ENCODE results near the gene VPS18.

DNA sequence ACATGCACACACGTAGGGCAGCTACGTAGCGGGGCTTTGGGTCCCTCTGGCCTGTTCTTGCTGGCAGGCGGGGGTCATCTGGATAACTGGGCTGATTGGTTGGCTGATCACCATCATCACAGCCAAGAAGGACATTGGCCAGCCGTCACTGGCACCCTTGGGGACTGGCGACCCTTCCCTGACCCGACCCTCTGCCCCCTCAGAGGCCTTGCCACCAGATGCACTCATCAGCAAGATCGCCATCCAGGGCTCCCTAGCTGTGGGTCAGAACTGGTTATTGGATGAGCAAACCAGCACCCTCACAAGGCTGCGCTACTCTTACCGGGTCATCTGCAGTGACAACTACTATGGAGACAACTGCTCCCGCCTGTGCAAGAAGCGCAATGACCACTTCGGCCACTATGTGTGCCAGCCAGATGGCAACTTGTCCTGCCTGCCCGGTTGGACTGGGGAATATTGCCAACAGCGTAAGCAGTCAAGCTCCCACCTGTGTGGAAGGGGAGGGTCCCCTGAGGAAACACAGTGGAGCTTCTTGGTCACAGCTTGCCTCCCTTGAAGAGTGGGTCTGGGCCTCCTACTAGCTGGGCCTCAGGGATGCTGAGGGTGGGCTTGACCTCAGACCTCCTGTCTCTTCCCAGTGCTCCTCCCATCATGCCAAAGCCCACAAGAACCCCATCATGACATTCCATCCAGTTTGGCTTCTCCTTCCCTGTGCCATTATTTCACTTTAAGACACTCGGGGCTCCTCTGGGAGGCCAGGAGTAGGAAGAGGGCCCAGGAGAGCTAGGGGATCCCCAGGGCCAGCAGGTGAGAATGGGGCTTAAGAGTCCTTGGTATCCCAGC, 37.3 kb downstream of the VPS18 start:
- TF ChIP-seq, protein P1, sequence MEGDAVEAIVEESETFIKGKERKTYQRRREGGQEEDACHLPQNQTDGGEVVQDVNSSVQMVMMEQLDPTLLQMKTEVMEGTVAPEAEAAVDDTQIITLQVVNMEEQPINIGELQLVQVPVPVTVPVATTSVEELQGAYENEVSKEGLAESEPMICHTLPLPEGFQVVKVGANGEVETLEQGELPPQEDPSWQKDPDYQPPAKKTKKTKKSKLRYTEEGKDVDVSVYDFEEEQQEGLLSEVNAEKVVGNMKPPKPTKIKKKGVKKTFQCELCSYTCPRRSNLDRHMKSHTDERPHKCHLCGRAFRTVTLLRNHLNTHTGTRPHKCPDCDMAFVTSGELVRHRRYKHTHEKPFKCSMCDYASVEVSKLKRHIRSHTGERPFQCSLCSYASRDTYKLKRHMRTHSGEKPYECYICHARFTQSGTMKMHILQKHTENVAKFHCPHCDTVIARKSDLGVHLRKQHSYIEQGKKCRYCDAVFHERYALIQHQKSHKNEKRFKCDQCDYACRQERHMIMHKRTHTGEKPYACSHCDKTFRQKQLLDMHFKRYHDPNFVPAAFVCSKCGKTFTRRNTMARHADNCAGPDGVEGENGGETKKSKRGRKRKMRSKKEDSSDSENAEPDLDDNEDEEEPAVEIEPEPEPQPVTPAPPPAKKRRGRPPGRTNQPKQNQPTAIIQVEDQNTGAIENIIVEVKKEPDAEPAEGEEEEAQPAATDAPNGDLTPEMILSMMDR (IDR thresholded peaks at IDR 0.05): no peak
- no peak for TF ChIP-seq ZFX (IDR thresholded peaks at IDR 0.05; ENCODE audit: borderline replicate concordance)

Data from 22Rv1 (cell line).